Mammary microvascular endothelial cell (primary cell): ENCODE data around the gene SAA1. TPM values are rescaled to one million over a fixed set of nuclear protein-coding genes. Genes with fewer than 3 reads are reported as not detected.

Source experiments
- total RNA-seq: library from RNA; depleted of rRNA; stranded (reverse); fragments of >200 nt; gene quantifications from 2 replicates; pipeline ENCODE4 v1.2.3, GENCODE V29; 2015

The SAA1 gene
- not detected in 2 replicates for total RNA-seq

DNA sequence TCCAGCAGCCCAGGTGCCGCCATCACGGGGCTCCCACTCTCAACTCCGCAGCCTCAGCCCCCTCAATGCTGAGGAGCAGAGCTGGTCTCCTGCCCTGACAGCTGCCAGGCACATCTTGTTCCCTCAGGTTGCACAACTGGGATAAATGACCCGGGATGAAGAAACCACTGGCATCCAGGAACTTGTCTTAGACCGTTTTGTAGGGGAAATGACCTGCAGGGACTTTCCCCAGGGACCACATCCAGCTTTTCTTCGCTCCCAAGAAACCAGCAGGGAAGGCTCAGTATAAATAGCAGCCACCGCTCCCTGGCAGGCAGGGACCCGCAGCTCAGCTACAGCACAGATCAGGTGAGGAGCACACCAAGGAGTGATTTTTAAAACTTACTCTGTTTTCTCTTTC is at the start of gene SAA1:
SAA1 (plus strand) TSS at position 316 of the 400 bp plus-strand sequence. CDS start 624 bp downstream, outside the sequence.

DNA sequence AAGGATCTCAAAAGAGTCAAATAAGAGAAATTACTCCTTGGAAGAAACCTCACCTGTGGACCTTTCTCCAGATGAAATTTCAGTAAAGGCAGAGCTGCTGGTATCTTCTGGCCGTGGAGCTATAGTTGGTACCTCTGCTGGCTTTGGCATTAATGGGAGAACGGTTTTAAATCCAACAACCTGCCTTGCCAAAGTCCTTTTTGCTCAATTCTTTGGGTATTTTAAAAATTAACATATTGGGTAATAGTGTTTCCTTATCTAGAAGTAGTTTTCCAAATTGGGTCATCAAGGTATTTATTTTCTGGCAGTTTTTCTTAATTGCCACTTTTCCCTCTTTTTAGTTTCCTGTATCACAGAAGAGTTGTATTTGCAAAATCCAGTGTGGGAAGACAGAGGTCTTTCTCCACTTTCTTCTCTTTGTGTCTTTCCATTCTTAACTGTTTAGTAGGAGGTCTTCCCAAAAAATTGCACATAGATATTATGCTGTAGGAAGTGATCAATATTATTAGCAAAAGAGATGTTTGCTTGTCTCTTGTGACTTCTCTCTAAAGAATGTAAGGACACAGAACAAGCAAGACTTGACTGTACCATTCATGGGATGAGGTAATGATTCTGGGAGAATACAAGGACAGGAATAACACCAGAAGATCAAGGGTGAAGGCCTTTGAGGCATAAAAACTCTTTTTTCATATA is 29.3 kb upstream of the SAA1 start, which contains the start of gene SAA4:
SAA4 (minus strand) TSS at position 139 of the 693 bp plus-strand sequence. CDS start 876 bp downstream, outside the sequence.

DNA sequence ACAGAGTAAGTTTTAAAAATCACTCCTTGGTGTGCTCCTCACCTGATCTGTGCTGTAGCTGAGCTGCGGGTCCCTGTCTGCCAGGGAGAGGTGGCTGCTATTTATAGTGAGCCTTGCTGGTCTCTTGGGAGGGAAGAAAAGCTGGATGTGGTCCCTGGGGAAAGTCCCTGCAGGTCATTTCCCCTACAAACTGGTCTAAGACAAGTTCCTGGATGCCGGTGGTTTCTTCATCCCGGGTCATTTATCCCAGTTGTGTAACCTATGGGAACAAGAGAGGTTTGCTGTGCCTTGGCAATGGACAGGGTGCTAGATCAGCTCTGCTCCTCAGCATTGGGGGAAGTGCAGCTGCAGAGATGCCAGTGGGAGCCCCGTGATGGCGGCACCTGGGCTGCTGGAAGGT is 17.5 kb upstream of the SAA1 start, which contains the start of gene SAA2:
SAA2 (minus strand) TSS at position 108 of the 400 bp plus-strand sequence. CDS start 657 bp downstream, outside the sequence.

Other genes with a start within 250 kb of the SAA1 start
- not detected in 2 replicates for gene TPH1, start 220.0 kb upstream of the SAA1 start, total RNA-seq
- 18.8 and 20.4 TPM in 2 replicates for gene SAAL1, start 160.2 kb upstream of the SAA1 start, total RNA-seq
- gene MRGPRX3, start 133.7 kb upstream of the SAA1 start, total RNA-seq, result not detected in 2 replicates
- gene MRGPRX4, start 93.4 kb upstream of the SAA1 start, total RNA-seq, result not detected in 2 replicates
- gene SAA4, start 29.5 kb upstream of the SAA1 start, total RNA-seq, result not detected in 2 replicates
- gene SAA2, start 17.6 kb upstream of the SAA1 start, total RNA-seq, result not detected in 2 replicates
- gene HPS5, start 55.9 kb downstream of the SAA1 start, total RNA-seq, result 9.7 and 17.3 TPM in 2 replicates
- gene GTF2H1, start 56.3 kb downstream of the SAA1 start, total RNA-seq, result 48.1 and 62.7 TPM in 2 replicates
- 656 and 674 TPM in 2 replicates for gene LDHA, start 128.3 kb downstream of the SAA1 start, total RNA-seq
- gene LDHC, start 146.1 kb downstream of the SAA1 start, total RNA-seq, result 0.25 TPM in 1 of 2 replicates, not detected in the other
- gene LDHAL6A, start 189.6 kb downstream of the SAA1 start, total RNA-seq, result not detected in 2 replicates